HG03159 (cell line): ENCODE data around the gene HS3ST2.
"Not testable (repeated sequence)": the region's sequence is repeated elsewhere in the genome, so short reads cannot be mapped to it uniquely, and the experiment has no call there.

Experiments used
- ATAC-seq: cut with Tn5 transposase; IDR thresholded peaks from one replicate; pipeline ENCODE4 v1.9.1; 2021; ENCODE audit warnings: mild to moderate bottlenecking, moderate library complexity; ENCODE audit not compliant: unreplicated experiment

HS3ST2 gene

GRCh38 chr16:22874394-22874793 lies 60.4 kb downstream of the HS3ST2 start:
- no peak for ATAC-seq

GRCh38 chr16:22878955-22879354 lies 65.0 kb downstream of the HS3ST2 start:
- no peak for ATAC-seq

GRCh38 chr16:22879466-22879865 lies 65.5 kb downstream of the HS3ST2 start:
- no peak for ATAC-seq

- no peak for ATAC-seq
Measured at GRCh38 chr16:22882981-22883380, 69.0 kb downstream of the HS3ST2 start.

- no peak for ATAC-seq
Measured at GRCh38 chr16:22885951-22886350, 72.0 kb downstream of the HS3ST2 start.

GRCh38 chr16:22886927-22887326 lies 73.0 kb downstream of the HS3ST2 start:
- ATAC-seq, result no peak

GRCh38 chr16:22887445-22887844 lies 73.5 kb downstream of the HS3ST2 start:
- ATAC-seq, result no peak

- ATAC-seq, result no peak
Measured at GRCh38 chr16:22888791-22889190, 74.8 kb downstream of the HS3ST2 start.

GRCh38 chr16:22890976-22891375 lies 77.0 kb downstream of the HS3ST2 start:
- no peak for ATAC-seq

GRCh38 chr16:22897184-22897583 lies 83.2 kb downstream of the HS3ST2 start:
- ATAC-seq, result no peak

- no peak for ATAC-seq
Measured at GRCh38 chr16:22898131-22898530, 84.2 kb downstream of the HS3ST2 start.

GRCh38 chr16:22898874-22899348 lies 84.9 kb downstream of the HS3ST2 start:
- no peak for ATAC-seq

GRCh38 chr16:22899567-22899966 lies 85.6 kb downstream of the HS3ST2 start:
- ATAC-seq, result not testable (repeated sequence)

GRCh38 chr16:22900863-22901262 lies 86.9 kb downstream of the HS3ST2 start:
- no peak for ATAC-seq

GRCh38 chr16:22901563-22901962 lies 87.6 kb downstream of the HS3ST2 start:
- no peak for ATAC-seq

GRCh38 chr16:22903716-22904115 lies 89.8 kb downstream of the HS3ST2 start:
- no peak for ATAC-seq

- no peak for ATAC-seq
Measured at GRCh38 chr16:22912654-22913053, 98.7 kb downstream of the HS3ST2 start.

- ATAC-seq, result no peak
Measured at GRCh38 chr16:22915003-22915402, 101.0 kb downstream of the HS3ST2 start.

GRCh38 chr16:22923491-22923890 lies 109.5 kb downstream of the HS3ST2 start:
- ATAC-seq, result no peak

GRCh38 chr16:22924492-22924891 lies 110.5 kb downstream of the HS3ST2 start:
- no peak for ATAC-seq

- ATAC-seq, result no peak
Measured at GRCh38 chr16:22926105-22926751, 112.3 kb downstream of the HS3ST2 start.

GRCh38 chr16:22927306-22927705 lies 113.3 kb downstream of the HS3ST2 start:
- no peak for ATAC-seq

GRCh38 chr16:22928882-22929435 lies 115.0 kb downstream of the HS3ST2 start:
- no peak for ATAC-seq
